SK-N-SH (cell line): ENCODE data around the gene SUFU. TPM values are rescaled to one million over a fixed set of nuclear protein-coding genes. Genes with fewer than 3 reads are reported as not detected.

Experiments used
- CTCF ChIA-PET: fragments of 300-600, 350-600 bp; formaldehyde crosslinking; extraction: SDS; loops from one replicate; lab custom pipeline; 2021; lab: Yijun Ruan, JAX
- POLR2A ChIA-PET: fragments of 350-600 bp; sonication (Branson Sonifier 250); formaldehyde crosslinking; extraction: SDS; loops from one replicate; lab custom pipeline; 2020; ENCODE audit warnings: antibody characterized with exemption, inconsistent platforms; lab: Yijun Ruan, JAX
- DNase-seq: peaks from one replicate; pipeline ENCODE4 v3.0.0; 2012
- H2AFZ ChIP-seq: fragments of 200-600 bp; sonication (generic); 2 replicates; pipeline ENCODE4 v1.8.1; 2016; ENCODE audit warnings: antibody characterized with exemption, mild to moderate bottlenecking, low read depth
- H3F3A ChIP-seq: fragments of 200-600 bp; sonication (generic); replicated peaks from 2 replicates; pipeline ENCODE3; 2016; ENCODE audit warnings: antibody characterized with exemption, mild to moderate bottlenecking; ENCODE audit not compliant: insufficient read depth
- H3K27ac ChIP-seq, 2 experiments: fragments of 200-500 bp in 1 of 2; fragments of 200-600 bp in 1 of 2; sonication (Bioruptor generic) in 1 of 2; sonication (generic), shearing (Covaris generic) in 1 of 2; 2 replicates each; pipeline versions ENCODE4 v1.5.1 to v1.6.1; 2014 to 2016; ENCODE audit warnings: low read depth in 2 of 2, inconsistent platforms in 1 of 2, low read length in 1 of 2, mild to moderate bottlenecking in 1 of 2, mixed read lengths in 1 of 2
- H3K27me3 ChIP-seq: fragments of 200-600 bp; sonication (generic), shearing (Covaris generic); 2 replicates; pipeline ENCODE4 v1.6.1; 2016; ENCODE audit warnings: mixed run types; ENCODE audit not compliant: insufficient read depth
- H3K36me3 ChIP-seq, 2 experiments: fragments of 200-500 bp in 1 of 2; fragments of 200-600 bp in 1 of 2; sonication (Bioruptor generic) in 1 of 2; sonication (generic) in 1 of 2; replicated peaks in 1 of 2; 2 replicates each; pipeline versions ENCODE3 to v1.5.1; 2014 to 2016; ENCODE audit warnings: low read length in 1 of 2, mild to moderate bottlenecking in 1 of 2; ENCODE audit not compliant: insufficient read depth in 2 of 2, control insufficient read depth in 1 of 2
- H3K4me1 ChIP-seq, 2 experiments: fragments of 200-500 bp in 1 of 2; fragments of 200-600 bp in 1 of 2; sonication (Bioruptor generic) in 1 of 2; sonication (generic), shearing (Covaris generic) in 1 of 2; 2 replicates each; pipeline versions ENCODE4 v1.5.1 to v1.6.1; 2014 to 2016; ENCODE audit warnings: low read depth in 1 of 2, low read length in 1 of 2, mixed run types in 1 of 2; ENCODE audit not compliant: insufficient read depth in 2 of 2, control insufficient read depth in 1 of 2
- H3K4me2 ChIP-seq: fragments of 200-600 bp; sonication (generic), shearing (Covaris generic); 2 replicates; pipeline ENCODE4 v1.6.1; 2017; ENCODE audit warnings: mixed run types
- H3K4me3 ChIP-seq, 2 experiments: fragments of 200-500 bp in 1 of 2; fragments of 200-600 bp in 1 of 2; sonication (Bioruptor generic) in 1 of 2; sonication (generic), shearing (Covaris generic) in 1 of 2; 2 replicates each; pipeline versions ENCODE4 v1.5.1 to v1.8.1; 2014 to 2016; ENCODE audit warnings: low read depth in 2 of 2, inconsistent platforms in 1 of 2, low read length in 1 of 2, mild to moderate bottlenecking in 1 of 2, mixed read lengths in 1 of 2, moderate library complexity in 1 of 2
- H3K79me2 ChIP-seq: fragments of 200-600 bp; sonication (generic); 2 replicates; pipeline ENCODE4 v1.8.1; 2017; ENCODE audit warnings: mild to moderate bottlenecking; ENCODE audit not compliant: insufficient read depth
- H3K9ac ChIP-seq: fragments of 200-600 bp; sonication (generic); 2 replicates; pipeline ENCODE4 v1.6.1; 2017; ENCODE audit warnings: mixed run types
- H3K9me2 ChIP-seq: fragments of 200-600 bp; sonication (generic); 2 replicates; pipeline ENCODE4 v1.6.1; 2017; ENCODE audit warnings: mixed run types
- H3K9me3 ChIP-seq: fragments of 200-600 bp; sonication (generic); 2 replicates; pipeline ENCODE4 v1.6.1; 2017; ENCODE audit warnings: mixed run types, mild to moderate bottlenecking, moderate library complexity
- H4K20me1 ChIP-seq: fragments of 200-600 bp; sonication (generic); 2 replicates; pipeline ENCODE4 v1.6.1; 2017; ENCODE audit warnings: mild to moderate bottlenecking, mixed run types; ENCODE audit not compliant: insufficient read depth
- CTCF ChIP-seq: fragments of 200-600 bp; sonication (generic); IDR thresholded peaks from 2 replicates; pipeline ENCODE4 v1.6.1; 2017; ENCODE audit warnings: antibody characterized with exemption, mild to moderate bottlenecking, moderate library complexity
- ELF1 ChIP-seq: IDR thresholded peaks from 2 replicates; pipeline ENCODE4 v1.4.0; 2012
- EP300 ChIP-seq, 2 experiments: IDR thresholded peaks; 2 replicates each; pipeline versions ENCODE4 v1.4.0 to v1.6.1; 2012; ENCODE audit warnings: borderline replicate concordance in 1 of 2, low read depth in 1 of 2, low read length in 1 of 2
- EZH2phosphoT487 ChIP-seq: fragments of 200-600 bp; sonication (generic); IDR thresholded peaks from 2 replicates; pipeline ENCODE4 v1.6.1; 2017; ENCODE audit warnings: low read depth, mixed run types, mild to moderate bottlenecking, antibody characterized with exemption, moderate library complexity, borderline replicate concordance
- FOXJ3 ChIP-seq: sonication (generic); formaldehyde crosslinking; IDR thresholded peaks from 2 replicates; pipeline ENCODE4 v1.5.1; 2020; ENCODE audit warnings: mild to moderate bottlenecking, missing genetic modification reagents
- GABPA ChIP-seq: IDR thresholded peaks from 2 replicates; pipeline ENCODE4 v1.4.0; 2012; ENCODE audit warnings: low read depth, mild to moderate bottlenecking
- GATA2 ChIP-seq: sonication (generic); formaldehyde crosslinking; IDR thresholded peaks from 2 replicates; pipeline ENCODE4 v1.5.0; 2020; ENCODE audit warnings: mild to moderate bottlenecking, missing genetic modification reagents
- MAX ChIP-seq: IDR thresholded peaks from 2 replicates; pipeline ENCODE4 v1.4.0; 2012; ENCODE audit warnings: low read depth
- MXI1 ChIP-seq: IDR thresholded peaks from 2 replicates; pipeline ENCODE4 v1.6.1; 2012; ENCODE audit warnings: mild to moderate bottlenecking, low read depth, low read length, improper control_type of control experiment
- POLR2AphosphoS5 ChIP-seq: IDR thresholded peaks from 2 replicates; pipeline ENCODE4 v1.6.1; 2012; ENCODE audit warnings: low read depth, low read length
- REST ChIP-seq: IDR thresholded peaks from 2 replicates; pipeline ENCODE4 v1.6.1; 2012; ENCODE audit warnings: mild to moderate bottlenecking, low read depth, low read length, moderate library complexity
- RFX5 ChIP-seq: IDR thresholded peaks from 2 replicates; pipeline ENCODE4 v1.6.1; 2012; ENCODE audit warnings: mild to moderate bottlenecking, improper control_type of control experiment, low read length
- SIN3A ChIP-seq: IDR thresholded peaks from 2 replicates; pipeline ENCODE4 v1.6.1; 2012; ENCODE audit warnings: low read depth, mild to moderate bottlenecking, low read length, moderate library complexity, borderline replicate concordance
- WGBS: methylation state at CpG from one replicate; pipeline ENCODE4 v1.1.6; 2017; ENCODE audit warnings: low lambda C conversion rate; 5-methylcytosine and 5-hydroxymethylcytosine counted together
- polyA plus RNA-seq, 3 experiments: library from polyadenylated mRNA; depleted of rRNA; stranded (reverse); fragments of >200 nt; gene quantifications; 2 replicates each; pipeline ENCODE4 v1.2.3, GENCODE V29; 2012

SUFU gene
- polyA plus RNA-seq, 1 of the 3 experiments (the other 2 are of a cell fraction): 5.7 TPM

GRCh38 chr10:102537948-102538347 is 34.2 kb downstream of the SUFU start:
- no peak overlapping the region for H3K27ac ChIP-seq
- H2AFZ ChIP-seq: no peak overlapping the region
- TF ChIP-seq REST: no peak
- TF ChIP-seq RFX5: no peak
- no peak for TF ChIP-seq SIN3A
- no peak for TF ChIP-seq EZH2phosphoT487
- H3K9me2 ChIP-seq: no peaks in the 10 kb centered on the region
- H3K27me3 ChIP-seq: no peaks in the 10 kb centered on the region
- 0 out of 4 replicates have a peak, but pooled peaks cover 0 to 4% of the 10 kb centered on the region in 2 experiments for H3K4me1 ChIP-seq
- H4K20me1 ChIP-seq: no peaks in the 10 kb centered on the region
- WGBS: 94% methylated on average over 2 of the region's 2 CpGs
- DNase-seq: no peak
- no peak overlapping the region for H3K9ac ChIP-seq
- peaks cover 3% of the 10 kb centered on the region; the same call in 1 of the 2 replicates for H3K79me2 ChIP-seq
- H3K9me3 ChIP-seq: no peaks in the 10 kb centered on the region; the same call in 1 of the 2 replicates
- POLR2A ChIA-PET: no interaction called here
- H3K36me3 ChIP-seq: peaks cover 0 to 8% of the 10 kb centered on the region in 2 experiments
- H3F3A ChIP-seq: peaks cover 4% of the 10 kb centered on the region
- no peak overlapping the region for H3K4me2 ChIP-seq
- CTCF ChIA-PET: no interaction called here
- H3K4me3 ChIP-seq: no peak overlapping the region

GRCh38 chr10:102538811-102539210 is 35.0 kb downstream of the SUFU start:
- TF ChIP-seq GATA2 (CRISPR knock-in tag) (no peak), MAX (no peak), CTCF (no peak), POLR2AphosphoS5 (no peak), FOXJ3 (CRISPR knock-in tag) (no peak), MXI1 (no peak), EP300 (IDR thresholded peaks at IDR 0.05; ENCODE audit: borderline replicate concordance in 1 of 2, low read depth in 1 of 2, low read length in 1 of 2) (no peak), GABPA (no peak), ELF1 (no peak), RFX5 (no peak)
- no peaks in the 10 kb centered on the region for H3K9me2 ChIP-seq
- H2AFZ ChIP-seq: no peak overlapping the region
- POLR2A ChIA-PET: no interaction called here
- 100% methylated on average over 1 of the region's 2 CpGs for WGBS
- no peak for DNase-seq
- no peaks in the 10 kb centered on the region for H3K27me3 ChIP-seq
- H3K9me3 ChIP-seq: no peaks in the 10 kb centered on the region; the same call in 1 of the 2 replicates
- 0 out of 4 replicates have a peak, but pooled peaks cover 0 to 4% of the 10 kb centered on the region in 2 experiments for H3K4me1 ChIP-seq
- no peak overlapping the region for H3K27ac ChIP-seq
- H3K4me2 ChIP-seq: no peak overlapping the region
- CTCF ChIA-PET: interaction anchor here (1.7 kb wide), 1 partner anchor 15 kb away, joined by 5 read pairs; no protein-coding TSS in a partner anchor
- H4K20me1 ChIP-seq: no peaks in the 10 kb centered on the region
- peaks cover 4% of the 10 kb centered on the region for H3F3A ChIP-seq
- H3K4me3 ChIP-seq: no peak overlapping the region
- H3K36me3 ChIP-seq: peaks cover 0 to 8% of the 10 kb centered on the region in 2 experiments
- H3K9ac ChIP-seq: no peak overlapping the region
- H3K79me2 ChIP-seq: peaks cover 3% of the 10 kb centered on the region; the same call in 1 of the 2 replicates
